HG02870 (cell line): ENCODE measurements around the gene TBC1D16.

ENCODE experiments used
- ATAC-seq: cut with Tn5 transposase; IDR thresholded peaks from one replicate; pipeline ENCODE4 v1.9.1; 2021; ENCODE audit warnings: mild to moderate bottlenecking, moderate library complexity; ENCODE audit not compliant: unreplicated experiment

TBC1D16 gene

GRCh38 chr17:79919862-79920720, 115.6 kb downstream of the TBC1D16 start:
- ATAC-seq = no peak

GRCh38 chr17:79919164-79919585, 116.5 kb downstream of the TBC1D16 start:
- no peak for ATAC-seq

- no peak for ATAC-seq
These were observed 117.0 kb downstream of the TBC1D16 start for GRCh38 chr17:79918581-79919163.

GRCh38 chr17:79917902-79918484, 117.7 kb downstream of the TBC1D16 start:
- ATAC-seq = no peak

GRCh38 chr17:79916991-79917901, 118.4 kb downstream of the TBC1D16 start:
- ATAC-seq = no peak

- ATAC-seq = no peak
These were observed 119.2 kb downstream of the TBC1D16 start for GRCh38 chr17:79916506-79916905.

GRCh38 chr17:79915850-79916430, 119.7 kb downstream of the TBC1D16 start:
- ATAC-seq = no peak

- no peak for ATAC-seq
These were observed 120.6 kb downstream of the TBC1D16 start for GRCh38 chr17:79914813-79915740.

GRCh38 chr17:79913896-79914812, 121.5 kb downstream of the TBC1D16 start:
- no peak for ATAC-seq

- ATAC-seq = no peak
These were observed 122.2 kb downstream of the TBC1D16 start for GRCh38 chr17:79913451-79913850.

GRCh38 chr17:79912552-79913330, 122.9 kb downstream of the TBC1D16 start:
- ATAC-seq = no peak

GRCh38 chr17:79911430-79912399, 124.0 kb downstream of the TBC1D16 start:
- no peak for ATAC-seq

- no peak for ATAC-seq
These were observed 124.7 kb downstream of the TBC1D16 start for GRCh38 chr17:79910985-79911361.

GRCh38 chr17:79909121-79909520, 126.6 kb downstream of the TBC1D16 start:
- no peak for ATAC-seq

- ATAC-seq = no peak
These were observed 127.8 kb downstream of the TBC1D16 start for GRCh38 chr17:79907850-79908249.

GRCh38 chr17:79907217-79907715, 128.4 kb downstream of the TBC1D16 start:
- no peak for ATAC-seq
